Trophoblast cell (in vitro differentiated cells and primary cell): Measurements from ENCODE around the gene MRGPRD. TPM values are rescaled to one million over a fixed set of nuclear protein-coding genes. Genes with fewer than 3 reads are reported as not detected.

ENCODE experiments used
- DNase-seq, 2 donors: peaks; one replicate each; pipeline ENCODE4 v3.0.0-alpha.2; 2016
- H2AFZ ChIP-seq: 2 replicates; pipeline ENCODE4 v1.6.1; 2013; ENCODE audit warnings: low read length, moderate library complexity, mild to moderate bottlenecking; ENCODE audit not compliant: insufficient read depth, poor library complexity
- H2AK5ac ChIP-seq: 2 replicates; pipeline ENCODE4 v1.6.1; 2013; ENCODE audit warnings: mild to moderate bottlenecking, low read length
- H2BK120ac ChIP-seq: 2 replicates; pipeline ENCODE4 v1.6.1; 2013; ENCODE audit warnings: low read length, mild to moderate bottlenecking, moderate library complexity; ENCODE audit not compliant: insufficient read depth, poor library complexity
- H2BK12ac ChIP-seq: 2 replicates; pipeline ENCODE4 v1.6.1; 2013; ENCODE audit warnings: mild to moderate bottlenecking, low read length, moderate library complexity
- H2BK5ac ChIP-seq: 2 replicates; pipeline ENCODE4 v1.6.1; 2013; ENCODE audit warnings: low read length, low read depth, moderate library complexity, mild to moderate bottlenecking; ENCODE audit not compliant: poor library complexity
- H3K14ac ChIP-seq: 2 replicates; pipeline ENCODE4 v1.6.1; 2013; ENCODE audit warnings: mild to moderate bottlenecking, low read length
- H3K18ac ChIP-seq: 2 replicates; pipeline ENCODE4 v1.6.1; 2013; ENCODE audit warnings: mild to moderate bottlenecking, low read length
- H3K23ac ChIP-seq: 2 replicates; pipeline ENCODE4 v1.6.1; 2013; ENCODE audit warnings: low read length
- H3K27ac ChIP-seq: 2 replicates; pipeline ENCODE4 v1.5.1; 2013; ENCODE audit warnings: low read depth, mild to moderate bottlenecking, inconsistent platforms, low read length, moderate library complexity
- H3K27me3 ChIP-seq: 2 replicates; pipeline ENCODE4 v1.6.1; 2013; ENCODE audit warnings: inconsistent platforms, mild to moderate bottlenecking, low read length, moderate library complexity; ENCODE audit not compliant: insufficient read depth
- H3K36me3 ChIP-seq, 2 experiments: 1 replicate in 1 of 2; 2 replicates in 1 of 2; pipeline ENCODE4 v1.6.1; 2013; ENCODE audit warnings: low read length in 2 of 2, mild to moderate bottlenecking in 2 of 2, moderate library complexity in 1 of 2; ENCODE audit not compliant: insufficient read depth in 2 of 2, control insufficient read depth in 1 of 2
- H3K4ac ChIP-seq: 2 replicates; pipeline ENCODE4 v1.6.1; 2013; ENCODE audit warnings: low read depth, mild to moderate bottlenecking, low read length, moderate library complexity
- H3K4me1 ChIP-seq, 2 experiments: 1 replicate in 1 of 2; 2 replicates in 1 of 2; pipeline ENCODE4 v1.6.1; 2013; ENCODE audit warnings: low read length in 2 of 2, mild to moderate bottlenecking in 2 of 2, moderate library complexity in 1 of 2; ENCODE audit not compliant: insufficient read depth in 2 of 2, control insufficient read depth in 1 of 2
- H3K4me2 ChIP-seq: 2 replicates; pipeline ENCODE4 v1.6.1; 2013; ENCODE audit warnings: inconsistent platforms, mild to moderate bottlenecking, low read length, moderate library complexity
- H3K4me3 ChIP-seq: 2 replicates; pipeline ENCODE4 v1.5.1; 2013; ENCODE audit warnings: mild to moderate bottlenecking, low read depth, low read length, inconsistent platforms
- H3K79me1 ChIP-seq: one replicate; pipeline ENCODE4 v1.6.1; 2013; ENCODE audit warnings: low read length
- H3K79me2 ChIP-seq: 2 replicates; pipeline ENCODE4 v1.6.1; 2013; ENCODE audit warnings: low read length, mild to moderate bottlenecking; ENCODE audit not compliant: control insufficient read depth, insufficient read depth, poor library complexity
- H3K9ac ChIP-seq: 2 replicates; pipeline ENCODE4 v1.6.1; 2013; ENCODE audit warnings: mild to moderate bottlenecking, low read length
- H3K9me3 ChIP-seq: 2 replicates; pipeline ENCODE4 v1.6.1; 2013; ENCODE audit warnings: low read depth, mild to moderate bottlenecking, control low read depth, inconsistent platforms, low read length; ENCODE audit not compliant: insufficient read depth
- H4K12ac ChIP-seq: 2 replicates; pipeline ENCODE4 v1.6.1; 2013; ENCODE audit warnings: low read depth, mild to moderate bottlenecking, low read length, moderate library complexity
- H4K8ac ChIP-seq: 2 replicates; pipeline ENCODE4 v1.6.1; 2013; ENCODE audit warnings: low read depth, mild to moderate bottlenecking, low read length, moderate library complexity
- H4K91ac ChIP-seq: one replicate; pipeline ENCODE4 v1.6.1; 2013; ENCODE audit warnings: low read depth, mild to moderate bottlenecking, low read length, moderate library complexity
- WGBS: extraction: QIAGEN DNeasy Blood & Tissue Kit; methylation state at CpG from one replicate; pipeline ENCODE4 v1.1.7; 2013; ENCODE audit warnings: missing lambda C conversion rate; ENCODE audit not compliant: insufficient read length, insufficient coverage; ENCODE audit errors: extremely low coverage; 5-methylcytosine and 5-hydroxymethylcytosine counted together
- polyA plus RNA-seq: library from polyadenylated mRNA; stranded (reverse); fragments of 200-250 nt; gene quantifications from 2 replicates; pipeline ENCODE4 v1.2.3, GENCODE V29; 2013

The MRGPRD gene
- polyA plus RNA-seq = not detected in 2 replicates

- no peak within 1 kb of the TSS for H2BK12ac ChIP-seq
- H3K36me3 ChIP-seq = no peaks in the 10 kb centered on the region
- H3K9ac ChIP-seq = no peak within 1 kb of the TSS
- H3K79me1 ChIP-seq = no peaks in the 10 kb centered on the region
- H3K4me1 ChIP-seq = no peaks in the 10 kb centered on the region
- H3K27me3 ChIP-seq = no peaks in the 10 kb centered on the region
- no peak within 1 kb of the TSS for H3K4ac ChIP-seq
- H2BK5ac ChIP-seq = no peak within 1 kb of the TSS
- no peak within 1 kb of the TSS for H3K4me2 ChIP-seq
- H3K79me2 ChIP-seq = no peaks in the 10 kb centered on the region
- H4K91ac ChIP-seq = no peak within 1 kb of the TSS
- no peak within 1 kb of the TSS for H3K18ac ChIP-seq
- H3K23ac ChIP-seq = no peak within 1 kb of the TSS
- H2AFZ ChIP-seq = no peak within 1 kb of the TSS
- H2AK5ac ChIP-seq = no peak within 1 kb of the TSS
- peaks cover 1% of the 10 kb centered on the region for H3K9me3 ChIP-seq
- no peak within 1 kb of the TSS for H4K12ac ChIP-seq
- no peak within 1 kb of the TSS for H3K4me3 ChIP-seq
- H4K8ac ChIP-seq = no peak within 1 kb of the TSS
- no CpG with 5 or more reads among the region's 8 CpGs for WGBS
- H2BK120ac ChIP-seq = no peak within 1 kb of the TSS
- no peak within 1 kb of the TSS for H3K14ac ChIP-seq
- H3K27ac ChIP-seq = no peak within 1 kb of the TSS
- DNase-seq = no peak
These were observed at the start of gene MRGPRD for GRCh38 chr11:68980776-68981065. TSS of gene MRGPRD (minus strand) at chr11:68980986. CDS start at chr11:68980986, 0 bp downstream.

- Histone ChIP-seq H2BK5ac (no peak overlapping the region), H3K14ac (no peak overlapping the region), H3K4me3 (no peak overlapping the region), H2BK12ac (no peak overlapping the region), H3K79me2 (no peaks in the 10 kb centered on the region), H4K8ac (no peak overlapping the region), H3K4me2 (no peak overlapping the region), H3K18ac (no peak overlapping the region), H3K79me1 (no peaks in the 10 kb centered on the region), H3K27me3 (no peaks in the 10 kb centered on the region), H3K9me3 (no peaks in the 10 kb centered on the region), H3K4me1 (no peaks in the 10 kb centered on the region), H4K91ac (no peak overlapping the region), H2AK5ac (no peak overlapping the region), H2AFZ (no peak overlapping the region), H3K23ac (no peak overlapping the region), H3K36me3 (no peaks in the 10 kb centered on the region), H4K12ac (no peak overlapping the region), H2BK120ac (no peak overlapping the region), H3K9ac (no peak overlapping the region), H3K4ac (no peak overlapping the region), H3K27ac (no peak overlapping the region)
- no peak for DNase-seq
- 100% methylated on average over 1 of the region's 6 CpGs for WGBS
These were observed 49.5 kb upstream of the MRGPRD start for GRCh38 chr11:69030301-69030700.

GRCh38 chr11:69027704-69028372 is 47.1 kb upstream of the MRGPRD start:
- H3K27me3 ChIP-seq = no peaks in the 10 kb centered on the region
- no peak overlapping the region for H3K4me2 ChIP-seq
- no peaks in the 10 kb centered on the region for H3K79me1 ChIP-seq
- no peak overlapping the region for H3K23ac ChIP-seq
- no peaks in the 10 kb centered on the region for H3K36me3 ChIP-seq
- no peaks in the 10 kb centered on the region for H3K79me2 ChIP-seq
- no peaks in the 10 kb centered on the region for H3K9me3 ChIP-seq
- no peak overlapping the region for H4K12ac ChIP-seq
- H2BK12ac ChIP-seq = no peak overlapping the region
- H4K8ac ChIP-seq = no peak overlapping the region
- no peaks in the 10 kb centered on the region for H3K4me1 ChIP-seq
- no peak overlapping the region for H3K27ac ChIP-seq
- H2BK120ac ChIP-seq = no peak overlapping the region
- no peak overlapping the region for H3K18ac ChIP-seq
- H2BK5ac ChIP-seq = no peak overlapping the region
- no peak overlapping the region for H3K14ac ChIP-seq
- no peak overlapping the region for H3K4ac ChIP-seq
- no peak overlapping the region for H2AK5ac ChIP-seq
- no CpG with 5 or more reads among the region's 9 CpGs for WGBS
- DNase-seq = peak in 1 of 2 donors; percentile 14
- no peak overlapping the region for H4K91ac ChIP-seq
- H2AFZ ChIP-seq = no peak overlapping the region
- H3K9ac ChIP-seq = no peak overlapping the region
- no peak overlapping the region for H3K4me3 ChIP-seq

GRCh38 chr11:69024509-69024908 is 43.7 kb upstream of the MRGPRD start:
- H3K18ac ChIP-seq = no peak overlapping the region
- H3K4me3 ChIP-seq = no peak overlapping the region
- no peak overlapping the region for H3K9ac ChIP-seq
- no peaks in the 10 kb centered on the region for H3K79me1 ChIP-seq
- H3K9me3 ChIP-seq = no peaks in the 10 kb centered on the region
- H2AFZ ChIP-seq = no peak overlapping the region
- no peaks in the 10 kb centered on the region for H3K4me1 ChIP-seq
- no peaks in the 10 kb centered on the region for H3K79me2 ChIP-seq
- no peak overlapping the region for H3K4ac ChIP-seq
- H2BK12ac ChIP-seq = no peak overlapping the region
- no peak overlapping the region for H2BK120ac ChIP-seq
- H3K27ac ChIP-seq = no peak overlapping the region
- H2BK5ac ChIP-seq = no peak overlapping the region
- H3K4me2 ChIP-seq = no peak overlapping the region
- DNase-seq = no peak
- no peak overlapping the region for H2AK5ac ChIP-seq
- whole genome bisulfite sequencing = no CpG with 5 or more reads among the region's 6 CpGs
- no peak overlapping the region for H3K14ac ChIP-seq
- H3K23ac ChIP-seq = no peak overlapping the region
- H4K91ac ChIP-seq = no peak overlapping the region
- no peaks in the 10 kb centered on the region for H3K27me3 ChIP-seq
- H4K12ac ChIP-seq = no peak overlapping the region
- H4K8ac ChIP-seq = no peak overlapping the region
- no peaks in the 10 kb centered on the region for H3K36me3 ChIP-seq
